ENCODE data around the gene MYH8.

MYH8 gene

DNA sequence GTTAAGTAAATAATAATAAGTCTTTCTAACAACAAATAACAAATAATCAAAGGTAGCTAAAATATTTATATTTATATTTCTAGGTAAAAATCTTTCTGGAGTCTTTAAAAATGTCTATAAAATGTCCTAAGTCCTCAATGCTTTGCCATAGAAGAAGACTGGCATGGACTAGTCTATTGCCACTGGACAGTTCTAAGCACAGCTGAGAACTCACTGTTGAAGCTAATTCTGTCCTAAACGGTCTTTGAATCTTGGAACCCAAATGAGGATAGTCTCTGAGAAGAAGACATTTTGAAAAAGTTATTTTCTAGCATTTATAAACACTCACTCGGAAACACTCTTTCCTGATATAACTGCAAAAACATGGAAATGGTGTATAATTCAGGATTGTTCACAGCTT is 539 bp downstream of the MYH8 start:
- no peak for DNase-seq (ENCODE audit: low read depth)
- TF ChIP-seq, protein P1, sequence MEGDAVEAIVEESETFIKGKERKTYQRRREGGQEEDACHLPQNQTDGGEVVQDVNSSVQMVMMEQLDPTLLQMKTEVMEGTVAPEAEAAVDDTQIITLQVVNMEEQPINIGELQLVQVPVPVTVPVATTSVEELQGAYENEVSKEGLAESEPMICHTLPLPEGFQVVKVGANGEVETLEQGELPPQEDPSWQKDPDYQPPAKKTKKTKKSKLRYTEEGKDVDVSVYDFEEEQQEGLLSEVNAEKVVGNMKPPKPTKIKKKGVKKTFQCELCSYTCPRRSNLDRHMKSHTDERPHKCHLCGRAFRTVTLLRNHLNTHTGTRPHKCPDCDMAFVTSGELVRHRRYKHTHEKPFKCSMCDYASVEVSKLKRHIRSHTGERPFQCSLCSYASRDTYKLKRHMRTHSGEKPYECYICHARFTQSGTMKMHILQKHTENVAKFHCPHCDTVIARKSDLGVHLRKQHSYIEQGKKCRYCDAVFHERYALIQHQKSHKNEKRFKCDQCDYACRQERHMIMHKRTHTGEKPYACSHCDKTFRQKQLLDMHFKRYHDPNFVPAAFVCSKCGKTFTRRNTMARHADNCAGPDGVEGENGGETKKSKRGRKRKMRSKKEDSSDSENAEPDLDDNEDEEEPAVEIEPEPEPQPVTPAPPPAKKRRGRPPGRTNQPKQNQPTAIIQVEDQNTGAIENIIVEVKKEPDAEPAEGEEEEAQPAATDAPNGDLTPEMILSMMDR (IDR thresholded peaks at IDR 0.05; ENCODE audit: low read depth, low read length): no peak
- TF ChIP-seq POLR2A (IDR thresholded peaks at IDR 0.05; ENCODE audit: extremely low read depth, insufficient read length) (no peak), MYC (IDR thresholded peaks at IDR 0.05; ENCODE audit: low read depth, low read length) (no peak), MAX (IDR thresholded peaks at IDR 0.05; ENCODE audit: low read depth, low read length) (no peak)
- no peak overlapping the region for H3K4me3 ChIP-seq (ENCODE audit: low read depth, low read length)

DNA sequence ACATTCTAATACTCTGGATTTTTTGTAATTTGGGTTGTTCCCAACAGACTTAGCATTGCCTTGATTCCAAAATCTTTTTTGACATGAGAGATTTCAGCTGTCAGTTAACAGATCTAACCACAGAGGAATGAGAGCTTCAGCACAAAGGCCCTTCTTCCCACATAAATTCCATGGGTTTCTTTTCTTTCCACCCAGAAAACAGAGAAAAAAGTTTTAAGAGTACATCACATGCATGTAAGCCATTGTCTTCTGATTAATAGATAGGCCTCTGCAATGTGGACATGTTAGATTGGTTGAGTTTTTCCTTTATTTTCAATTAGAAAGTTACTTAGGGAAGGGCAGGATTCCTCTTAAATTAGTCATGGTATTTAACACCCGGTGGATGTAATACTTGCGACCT is 939 bp downstream of the MYH8 start:
- TF ChIP-seq, protein P1 (IDR thresholded peaks at IDR 0.05; ENCODE audit: low read depth, low read length): no peak
- TF ChIP-seq MAX (IDR thresholded peaks at IDR 0.05; ENCODE audit: low read depth, low read length) (no peak), MYC (IDR thresholded peaks at IDR 0.05; ENCODE audit: low read depth, low read length) (no peak), POLR2A (IDR thresholded peaks at IDR 0.05; ENCODE audit: extremely low read depth, insufficient read length) (no peak)
- DNase-seq (ENCODE audit: low read depth): no peak
- H3K4me3 ChIP-seq (ENCODE audit: low read depth, low read length): no peak overlapping the region

- TF ChIP-seq MYC (IDR thresholded peaks at IDR 0.05; ENCODE audit: low read depth, low read length) (no peak), MAX (IDR thresholded peaks at IDR 0.05; ENCODE audit: low read depth, low read length) (no peak), POLR2A (IDR thresholded peaks at IDR 0.05; ENCODE audit: extremely low read depth, insufficient read length) (no peak)
- TF ChIP-seq, protein P1 (IDR thresholded peaks at IDR 0.05; ENCODE audit: low read depth, low read length): no peak
- H3K4me3 ChIP-seq (ENCODE audit: low read depth, low read length): no peak overlapping the region
- no peak for DNase-seq (ENCODE audit: low read depth)
Measured at GRCh38 chr17:10417431-10417830, 4.3 kb downstream of the MYH8 start.

DNA sequence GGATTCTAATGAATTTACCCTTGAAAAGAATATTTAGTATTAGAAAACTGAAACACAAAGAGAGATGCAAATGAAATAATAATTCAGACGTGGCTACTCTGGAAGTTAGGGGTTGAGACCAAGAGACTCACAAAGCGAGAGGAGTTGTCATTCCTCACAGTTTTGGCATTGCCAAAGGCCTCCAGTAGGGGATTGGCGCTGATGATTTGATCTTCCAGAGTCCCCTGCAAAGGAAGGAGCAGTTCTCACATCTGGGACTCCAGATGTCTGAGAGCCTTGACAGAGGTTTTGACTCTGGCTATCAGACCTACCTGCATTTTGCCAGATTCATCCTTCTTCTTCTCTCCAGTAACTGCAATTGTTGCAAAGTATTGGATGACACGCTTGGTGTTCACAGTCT is 6.6 kb downstream of the MYH8 start:
- H3K4me3 ChIP-seq (ENCODE audit: low read depth, low read length): no peak overlapping the region
- TF ChIP-seq, protein P1 (IDR thresholded peaks at IDR 0.05; ENCODE audit: low read depth, low read length): no peak
- TF ChIP-seq MYC (IDR thresholded peaks at IDR 0.05; ENCODE audit: low read depth, low read length): no peak
- TF ChIP-seq MAX (IDR thresholded peaks at IDR 0.05; ENCODE audit: low read depth, low read length): no peak
- no peak for TF ChIP-seq POLR2A (IDR thresholded peaks at IDR 0.05; ENCODE audit: extremely low read depth, insufficient read length)
- DNase-seq (ENCODE audit: low read depth): no peak

GRCh38 chr17:10403589-10403988 is 18.2 kb downstream of the MYH8 start:
- no peak for TF ChIP-seq POLR2A (IDR thresholded peaks at IDR 0.05; ENCODE audit: extremely low read depth, insufficient read length)
- TF ChIP-seq MYC (IDR thresholded peaks at IDR 0.05; ENCODE audit: low read depth, low read length): no peak
- TF ChIP-seq MAX (IDR thresholded peaks at IDR 0.05; ENCODE audit: low read depth, low read length): no peak
- TF ChIP-seq, protein P1 (IDR thresholded peaks at IDR 0.05; ENCODE audit: low read depth, low read length): no peak
- H3K4me3 ChIP-seq (ENCODE audit: low read depth, low read length): no peak overlapping the region
- DNase-seq (ENCODE audit: low read depth): no peak

- TF ChIP-seq MYC (IDR thresholded peaks at IDR 0.05; ENCODE audit: low read depth, low read length): no peak
- TF ChIP-seq, protein P1 (IDR thresholded peaks at IDR 0.05; ENCODE audit: low read depth, low read length): peak; percentile 35
- peak; percentile 9 for DNase-seq (ENCODE audit: low read depth)
- no peak overlapping the region for H3K4me3 ChIP-seq (ENCODE audit: low read depth, low read length)
Measured at GRCh38 chr17:10398352-10398751, 23.4 kb downstream of the MYH8 start.
